WTC11 (cell line): ENCODE data around the gene MRPL2.

Experiments used
- CREM ChIP-seq: sonication (generic); formaldehyde crosslinking; IDR thresholded peaks from 2 replicates; pipeline ENCODE4 v1.8.1; 2022; ENCODE audit warnings: mild to moderate bottlenecking, missing genetic modification reagents, moderate library complexity
- CTCF ChIP-seq: fragments of 200-600 bp; IDR thresholded peaks from 2 replicates; pipeline ENCODE4 v1.8.0; 2022; ENCODE audit warnings: antibody characterized with exemption
- E2F1 ChIP-seq: sonication (generic); formaldehyde crosslinking; IDR thresholded peaks from 2 replicates; pipeline ENCODE4 v1.8.0; 2022; ENCODE audit warnings: mild to moderate bottlenecking, missing genetic modification reagents
- ELF4 ChIP-seq: sonication (generic); formaldehyde crosslinking; IDR thresholded peaks from 2 replicates; pipeline ENCODE4 v1.8.1; 2022; ENCODE audit warnings: low read depth, mild to moderate bottlenecking, moderate library complexity, missing genetic modification reagents
- FOXP1 ChIP-seq: sonication (generic); formaldehyde crosslinking; IDR thresholded peaks from 2 replicates; pipeline ENCODE4 v1.8.0; 2022; ENCODE audit warnings: missing genetic modification reagents, mild to moderate bottlenecking, moderate library complexity, borderline replicate concordance
- MAX ChIP-seq: sonication (generic); formaldehyde crosslinking; IDR thresholded peaks from 2 replicates; pipeline ENCODE4 v1.8.0; 2022; ENCODE audit warnings: mild to moderate bottlenecking, missing genetic modification reagents
- NFATC4 ChIP-seq: fragments of 250-450 bp; sonication (Bioruptor Pico); IDR thresholded peaks from 2 replicates; pipeline ENCODE4 v1.9.0; 2021; ENCODE audit warnings: mild to moderate bottlenecking
- RELA ChIP-seq: sonication (generic); formaldehyde crosslinking; IDR thresholded peaks from 2 replicates; pipeline ENCODE4 v1.8.1; 2022; ENCODE audit warnings: missing genetic modification reagents, mild to moderate bottlenecking, borderline replicate concordance

GRCh38 chr6:43024436-43024835 lies 34.8 kb downstream of the MRPL2 start:
- TF ChIP-seq CREM (no peak), CTCF (no peak), MAX (CRISPR knock-in tag) (no peak), ELF4 (CRISPR knock-in tag) (no peak), NFATC4 (no peak), RELA (CRISPR knock-in tag) (no peak), FOXP1 (CRISPR knock-in tag) (no peak), E2F1 (CRISPR knock-in tag) (no peak)
